ENCODE measurements around the gene LNP1. TPM values are rescaled to one million over a fixed set of nuclear protein-coding genes. Genes with fewer than 3 reads are reported as not detected.

The LNP1 gene
- total RNA-seq, 1 experiment from 2014 or later, result 1.2 TPM

DNA sequence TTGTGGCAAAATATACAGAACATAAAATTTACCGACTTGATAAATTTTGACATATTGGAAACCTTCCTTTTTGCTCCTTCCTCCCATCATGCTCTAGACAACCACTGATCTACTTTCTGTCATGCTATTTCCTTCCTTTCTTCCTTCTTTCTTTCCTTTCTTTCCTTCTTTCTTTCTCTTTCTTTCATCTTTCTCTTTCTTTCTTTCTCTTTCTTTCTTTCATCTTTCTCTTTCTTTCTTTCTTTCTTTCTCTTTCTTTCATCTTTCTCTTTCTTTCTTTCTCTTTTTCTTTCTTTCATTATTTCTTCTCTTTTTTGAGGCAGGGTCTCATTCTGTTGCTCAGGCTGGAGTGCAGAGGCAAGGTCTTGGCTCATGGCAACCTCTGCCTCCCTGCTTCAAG, 82.2 kb downstream of the LNP1 start:
- H3K9me3 Mint-ChIP-seq (ENCODE audit: unreplicated experiment), result no peaks in the 10 kb centered on the region
- no peak overlapping the region for H3K4me3 Mint-ChIP-seq (ENCODE audit: unreplicated experiment)
- POLR2A ChIA-PET, result no interaction called here
- peaks cover 28% of the 10 kb centered on the region for H3K27me3 Mint-ChIP-seq (ENCODE audit: insufficient read depth, unreplicated experiment)
- H3K36me3 Mint-ChIP-seq (ENCODE audit: insufficient read depth, unreplicated experiment), result no peaks in the 10 kb centered on the region
- intact Hi-C loops (cut with micrococcal nuclease), result no loop called here
- H3K27ac Mint-ChIP-seq (ENCODE audit: low read depth, unreplicated experiment), result no peak overlapping the region
- no peaks in the 10 kb centered on the region for H3K4me1 Mint-ChIP-seq (ENCODE audit: insufficient read depth, unreplicated experiment)
- no TSS peak for BruUV-seq (replicated peaks)
- TF ChIP-seq CTCF (IDR thresholded peaks at IDR 0.05; ENCODE audit: unreplicated experiment), result no peak
- CTCF ChIA-PET, result interaction anchor here (0.5 to 1.0 kb wide), 2 partner anchors 21 to 108 kb away, joined by 3 to 5 read pairs; no protein-coding TSS in a partner anchor
- no peak for DNase-seq (ENCODE audit: unreplicated experiment)

DNA sequence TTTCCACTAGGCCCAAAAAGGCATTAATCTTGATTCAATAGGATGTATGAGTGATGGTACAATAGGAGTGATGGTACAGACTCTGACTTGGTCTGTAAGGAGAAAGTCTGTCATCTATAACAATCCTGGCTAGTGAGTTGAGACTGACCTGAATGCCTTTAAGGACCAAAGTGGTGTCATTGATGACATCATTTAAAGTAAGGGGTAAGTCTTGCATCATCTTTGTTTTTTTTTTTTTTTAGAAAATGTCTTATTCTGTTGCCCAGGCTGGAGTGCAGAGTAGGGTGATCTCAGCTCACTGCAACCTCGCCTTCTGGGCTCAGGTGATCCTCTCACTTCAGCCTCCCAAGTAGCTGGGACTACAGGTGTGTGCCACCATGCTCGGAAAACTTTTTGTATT, 85.5 kb downstream of the LNP1 start:
- TF ChIP-seq CTCF (IDR thresholded peaks at IDR 0.05; ENCODE audit: unreplicated experiment), result no peak
- no peak for DNase-seq (ENCODE audit: unreplicated experiment)
- POLR2A ChIA-PET, result no interaction called here
- intact Hi-C loops (cut with micrococcal nuclease), result no loop called here
- Mint-ChIP-seq H3K4me1 (ENCODE audit: insufficient read depth, unreplicated experiment) (peaks cover 4% of the 10 kb centered on the region), H3K27ac (ENCODE audit: low read depth, unreplicated experiment) (no peak overlapping the region), H3K27me3 (ENCODE audit: insufficient read depth, unreplicated experiment) (peaks cover 15% of the 10 kb centered on the region), H3K36me3 (ENCODE audit: insufficient read depth, unreplicated experiment) (no peaks in the 10 kb centered on the region), H3K4me3 (ENCODE audit: unreplicated experiment) (no peak overlapping the region), H3K9me3 (ENCODE audit: unreplicated experiment) (no peaks in the 10 kb centered on the region)
- CTCF ChIA-PET, result interaction anchor here (0.6 to 1.3 kb wide), 3 partner anchors 24 to 923 kb away, joined by 4 to 6 read pairs (median 6); no protein-coding TSS in a partner anchor
- no TSS peak for BruUV-seq (replicated peaks)

DNA sequence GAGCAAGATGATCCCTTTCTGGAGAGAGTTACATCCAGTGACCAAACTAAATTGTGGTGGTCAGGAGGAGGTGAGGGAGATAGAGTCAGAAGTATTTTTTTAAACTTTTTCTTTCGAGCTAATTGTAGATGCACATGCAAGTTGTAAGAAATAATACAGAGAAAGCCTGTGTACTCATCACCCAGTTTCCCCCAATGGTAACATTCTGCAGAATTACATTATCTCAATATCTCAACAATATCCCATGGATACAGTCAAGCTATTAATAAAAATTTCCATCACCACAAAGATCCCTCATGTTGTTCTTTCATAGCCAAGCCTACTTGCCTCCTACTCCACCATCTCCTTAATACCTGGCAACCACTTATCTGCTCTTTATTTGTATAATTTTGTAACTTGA, 87.8 kb downstream of the LNP1 start:
- H3K4me1 Mint-ChIP-seq (ENCODE audit: insufficient read depth, unreplicated experiment), result peaks cover 6% of the 10 kb centered on the region
- no peaks in the 10 kb centered on the region for H3K9me3 Mint-ChIP-seq (ENCODE audit: unreplicated experiment)
- CTCF ChIA-PET, result interaction anchor here (0.5 to 1.7 kb wide), 2 partner anchors 26 to 92 kb away, joined by 3 to 10 read pairs; no protein-coding TSS in a partner anchor
- no peak overlapping the region for H3K4me3 Mint-ChIP-seq (ENCODE audit: unreplicated experiment)
- no peak for DNase-seq (ENCODE audit: unreplicated experiment)
- H3K27ac Mint-ChIP-seq (ENCODE audit: low read depth, unreplicated experiment), result no peak overlapping the region
- intact Hi-C loops (cut with micrococcal nuclease), result no loop called here
- TF ChIP-seq CTCF (IDR thresholded peaks at IDR 0.05; ENCODE audit: unreplicated experiment), result no peak
- peaks cover under 1% of the 10 kb centered on the region for H3K27me3 Mint-ChIP-seq (ENCODE audit: insufficient read depth, unreplicated experiment)
- no TSS peak for BruUV-seq (replicated peaks)
- H3K36me3 Mint-ChIP-seq (ENCODE audit: insufficient read depth, unreplicated experiment), result no peaks in the 10 kb centered on the region
- POLR2A ChIA-PET, result interaction anchor here (0.7 to 0.9 kb wide), 3 partner anchors 13 to 123 kb away, joined by 3 to 5 read pairs (median 3); no protein-coding TSS in a partner anchor

DNA sequence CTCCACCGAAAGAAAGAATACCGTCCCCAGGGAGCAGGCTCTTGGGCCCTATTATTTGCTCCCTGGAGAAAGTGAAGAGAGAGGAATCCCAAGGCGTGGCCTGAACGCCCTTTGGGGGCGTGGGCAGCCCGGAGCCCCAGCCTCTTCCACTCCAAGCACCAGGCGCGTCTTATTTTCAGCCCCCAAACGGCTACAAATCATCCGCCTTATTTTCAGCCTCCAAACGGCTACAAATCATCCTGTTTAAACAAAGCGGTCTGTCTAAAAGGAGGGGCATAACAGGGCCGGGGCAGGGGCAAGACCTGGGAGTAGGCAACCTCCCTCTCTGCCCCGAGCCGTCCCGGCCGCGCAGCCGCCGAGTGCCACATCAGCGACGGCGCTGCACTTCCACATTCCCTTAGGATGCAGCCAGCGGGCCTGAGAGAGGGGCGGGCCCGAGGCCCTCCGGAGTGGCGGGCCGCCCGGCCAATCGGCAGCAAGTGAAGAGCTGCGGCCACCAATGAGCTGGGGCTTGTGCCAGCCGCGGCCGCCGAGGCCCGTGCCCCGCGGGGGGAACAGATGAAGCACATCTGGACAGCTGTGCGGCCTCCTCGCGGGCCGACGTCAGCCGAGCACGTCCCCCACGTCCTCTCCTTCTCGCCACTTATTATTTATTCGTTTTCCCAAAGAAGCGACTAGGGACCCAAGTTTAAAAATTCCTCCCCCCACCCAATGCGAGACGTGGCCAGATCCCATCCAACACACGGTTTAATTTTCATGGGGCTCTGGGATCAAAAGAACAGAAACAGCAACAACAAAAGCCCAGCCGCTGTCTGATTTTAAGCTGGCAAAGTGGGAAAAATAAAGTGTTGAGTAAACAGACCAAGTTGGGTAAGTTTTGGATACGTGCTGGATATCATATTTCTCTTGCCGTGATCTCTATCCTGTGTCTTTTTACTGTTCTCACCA, 91.0 kb downstream of the LNP1 start, which contains the start of gene TMEM45A:
TMEM45A (plus strand) TSS at position 561 of the 948 bp plus-strand sequence. CDS start 62,593 bp downstream, outside the sequence.
- peak; percentile 92 for DNase-seq (ENCODE audit: unreplicated experiment)
- Mint-ChIP-seq H3K4me1 (ENCODE audit: insufficient read depth, unreplicated experiment) (peaks cover 12% of the 10 kb centered on the region), H3K4me3 (ENCODE audit: unreplicated experiment) (peak within 1 kb of the TSS; percentile 82), H3K27ac (ENCODE audit: low read depth, unreplicated experiment) (peak within 1 kb of the TSS; percentile 82), H3K9me3 (ENCODE audit: unreplicated experiment) (no peaks in the 10 kb centered on the region), H3K36me3 (ENCODE audit: insufficient read depth, unreplicated experiment) (no peaks in the 10 kb centered on the region), H3K27me3 (ENCODE audit: insufficient read depth, unreplicated experiment) (no peaks in the 10 kb centered on the region)
- intact Hi-C loops (cut with micrococcal nuclease), result loop anchor here (2.0 kb wide), 1 partner anchor 64 kb away; no protein-coding TSS in a partner anchor
- POLR2A ChIA-PET, result interaction anchor here (0.6 to 1.5 kb wide), 21 partner anchors 13 to 1501 kb away, joined by 3 to 8 read pairs (median 3); partner anchors contain the start of gene LNP1
- BruUV-seq (replicated peaks), result no TSS peak
- no peak for TF ChIP-seq CTCF (IDR thresholded peaks at IDR 0.05; ENCODE audit: unreplicated experiment)
- CTCF ChIA-PET, result interaction anchor here (0.5 to 1.2 kb wide), 10 partner anchors 14 to 907 kb away, joined by 3 to 7 read pairs (median 3); no protein-coding TSS in a partner anchor
